ENCODE measurements around the gene PADI3.
"Not testable (repeated sequence)": the region's sequence is repeated elsewhere in the genome, so short reads cannot be mapped to it uniquely, and the experiment has no call there.

The PADI3 gene

GRCh38 chr1:17241011-17241779 lies 7.7 kb upstream of the PADI3 start:
- DNase-seq (ENCODE audit: low read depth in 2 of 2): not testable (repeated sequence)

- DNase-seq (ENCODE audit: low read depth in 2 of 2): not testable (repeated sequence)
Observed at GRCh38 chr1:17241780-17242074, 7.2 kb upstream of the PADI3 start.

- DNase-seq (ENCODE audit: low read depth in 2 of 2): no peak
Observed at GRCh38 chr1:17243274-17243673, 5.6 kb upstream of the PADI3 start.

- no peak for DNase-seq (ENCODE audit: low read depth in 2 of 2)
Observed at GRCh38 chr1:17244821-17245740, 3.8 kb upstream of the PADI3 start.

GRCh38 chr1:17245816-17246325 lies 3.0 kb upstream of the PADI3 start:
- DNase-seq (ENCODE audit: low read depth in 2 of 2): no peak

GRCh38 chr1:17246971-17247370 lies 1.9 kb upstream of the PADI3 start:
- DNase-seq (ENCODE audit: low read depth in 2 of 2): no peak

- no peak for DNase-seq (ENCODE audit: low read depth in 2 of 2)
Observed at GRCh38 chr1:17250601-17251000, 1.7 kb downstream of the PADI3 start.

- DNase-seq (ENCODE audit: low read depth in 2 of 2): no peak
Observed at GRCh38 chr1:17251246-17251645, 2.3 kb downstream of the PADI3 start.

- no peak for DNase-seq (ENCODE audit: low read depth in 2 of 2)
Observed at GRCh38 chr1:17251701-17252376, 2.9 kb downstream of the PADI3 start.

- DNase-seq (ENCODE audit: low read depth in 2 of 2): no peak
Observed at GRCh38 chr1:17255336-17255735, 6.4 kb downstream of the PADI3 start.

- DNase-seq (ENCODE audit: low read depth in 2 of 2): no peak
Observed at GRCh38 chr1:17258116-17258757, 9.3 kb downstream of the PADI3 start.

GRCh38 chr1:17258758-17259130 lies 9.8 kb downstream of the PADI3 start:
- no peak for DNase-seq (ENCODE audit: low read depth in 2 of 2)

GRCh38 chr1:17259233-17259873 lies 10.5 kb downstream of the PADI3 start:
- no peak for DNase-seq (ENCODE audit: low read depth in 2 of 2)

- no peak for DNase-seq (ENCODE audit: low read depth in 2 of 2)
Observed at GRCh38 chr1:17260264-17260663, 11.4 kb downstream of the PADI3 start.

- DNase-seq (ENCODE audit: low read depth in 2 of 2): no peak
Observed at GRCh38 chr1:17260738-17261137, 11.8 kb downstream of the PADI3 start.

- DNase-seq (ENCODE audit: low read depth in 2 of 2): no peak
Observed at GRCh38 chr1:17263936-17264335, 15.0 kb downstream of the PADI3 start.

- no peak for DNase-seq (ENCODE audit: low read depth in 2 of 2)
Observed at GRCh38 chr1:17264470-17264869, 15.6 kb downstream of the PADI3 start.

- DNase-seq (ENCODE audit: low read depth in 2 of 2): no peak
Observed at GRCh38 chr1:17265162-17265561, 16.3 kb downstream of the PADI3 start.

GRCh38 chr1:17265950-17266349 lies 17.1 kb downstream of the PADI3 start:
- no peak for DNase-seq (ENCODE audit: low read depth in 2 of 2)

- DNase-seq (ENCODE audit: low read depth in 2 of 2): no peak
Observed at GRCh38 chr1:17270891-17271765, 22.2 kb downstream of the PADI3 start.

Measured in stimulated activated CD8-positive, alpha-beta memory T cell treated with anti-CD3 and anti-CD28 coated beads, Interleukin-15, amount 100 ng/mL, for 4 hours (primary cell).